SK-N-MC (cell line): ENCODE data around the gene DHRS4L2.
"Not testable (repeated sequence)": the region's sequence is repeated elsewhere in the genome, so short reads cannot be mapped to it uniquely, and the experiment has no call there.

Experiments
- EZH2 ChIP-seq: fragments of 200-600 bp; sonication (generic); IDR thresholded peaks from one replicate; pipeline ENCODE4 v1.6.1; 2017; ENCODE audit warnings: antibody characterized with exemption
- POLR2AphosphoS5 ChIP-seq: IDR thresholded peaks from 2 replicates; pipeline ENCODE4 v1.6.1; 2012; ENCODE audit warnings: mild to moderate bottlenecking, low read depth, low read length, borderline replicate concordance

- TF ChIP-seq POLR2AphosphoS5, EZH2: not testable (repeated sequence)
Measured at GRCh38 chr14:23981951-23982813, 6.5 kb upstream of the DHRS4L2 start.
